CD4-positive, alpha-beta T cell (primary cell): ENCODE measurements around the gene TMEM244. TPM values are rescaled to one million over a fixed set of nuclear protein-coding genes. Genes with fewer than 3 reads are reported as not detected.
"Not testable (repeated sequence)": the region's sequence is repeated elsewhere in the genome, so short reads cannot be mapped to it uniquely, and the experiment has no call there.

Source experiments
- ATAC-seq: fragments of 200-7000 bp; cut with Tn5 transposase; one replicate; pipeline ENCODE4 v1.10.0; 2022; ENCODE audit warnings: mild to moderate bottlenecking; ENCODE audit not compliant: poor library complexity
- CTCF ChIA-PET: fragments of 350-600 bp; sonication (Branson Sonifier 250); formaldehyde crosslinking; loops from one replicate; lab custom pipeline; 2021; ENCODE audit warnings: antibody characterized with exemption, inconsistent platforms; lab: Charles Lee
- POLR2A ChIA-PET: fragments of 350-600 bp; sonication (Branson Sonifier 250); formaldehyde crosslinking; loops from one replicate; lab custom pipeline; 2021; ENCODE audit warnings: antibody characterized with exemption, inconsistent platforms; lab: Charles Lee
- DNase-seq, 14 experiments: peaks; one replicate each; pipeline ENCODE4 v3.0.0-alpha.2; 2013 to 2020; ENCODE audit warnings: mixed read lengths in 2 of 14
- H3K27ac ChIP-seq, 2 donors: one replicate each; pipeline versions ENCODE4 v1.5.1 to v1.7.0; 2013; ENCODE audit warnings: low read length in 2 of 2, low read depth in 1 of 2, mild to moderate bottlenecking in 1 of 2
- H3K27me3 ChIP-seq, 2 experiments: 1 replicate in 1 of 2; 2 replicates in 1 of 2; pipeline versions ENCODE4 v1.6.1 to v1.7.0; 2013; ENCODE audit warnings: low read length in 2 of 2, control low read depth in 1 of 2, mild to moderate bottlenecking in 1 of 2, moderate library complexity in 1 of 2; ENCODE audit not compliant: insufficient read depth in 2 of 2, control insufficient read depth in 1 of 2
- H3K36me3 ChIP-seq: one replicate; pipeline ENCODE4 v1.6.1; 2013; ENCODE audit warnings: low read length, control low read depth; ENCODE audit not compliant: insufficient read depth
- H3K4me1 ChIP-seq: one replicate; pipeline ENCODE4 v1.6.1; 2013; ENCODE audit warnings: low read length, control low read depth; ENCODE audit not compliant: insufficient read depth
- H3K4me3 ChIP-seq: one replicate; pipeline ENCODE4 v1.5.1; 2013; ENCODE audit warnings: mild to moderate bottlenecking, low read length, moderate library complexity
- H3K9me3 ChIP-seq, 2 experiments: 1 replicate in 1 of 2; 2 replicates in 1 of 2; pipeline versions ENCODE4 v1.6.1 to v1.7.0; 2013; ENCODE audit warnings: low read length in 2 of 2, mild to moderate bottlenecking in 2 of 2, control low read depth in 1 of 2, moderate library complexity in 1 of 2; ENCODE audit not compliant: control insufficient read depth in 1 of 2, insufficient read depth in 1 of 2
- H3K27ac Mint-ChIP-seq: one replicate; pipeline ENCODE4 v1.8.0; 2020; ENCODE audit warnings: mixed read lengths
- H3K27me3 Mint-ChIP-seq: one replicate; pipeline ENCODE4 v1.8.0; 2021; ENCODE audit warnings: mixed read lengths
- H3K36me3 Mint-ChIP-seq: one replicate; pipeline ENCODE4 v1.8.0; 2021; ENCODE audit warnings: low read depth, mixed read lengths
- H3K4me1 Mint-ChIP-seq: one replicate; pipeline ENCODE4 v1.8.0; 2021; ENCODE audit warnings: low read depth, mixed read lengths
- H3K4me3 Mint-ChIP-seq: one replicate; pipeline ENCODE4 v1.8.0; 2020; ENCODE audit warnings: mild to moderate bottlenecking, mixed read lengths
- H3K9me3 Mint-ChIP-seq: one replicate; pipeline ENCODE4 v1.8.0; 2020; ENCODE audit warnings: mixed read lengths
- CTCF ChIP-seq: fragments of 200-600 bp; IDR thresholded peaks from one replicate; pipeline ENCODE4 v1.8.0; 2022; ENCODE audit warnings: antibody characterized with exemption, mild to moderate bottlenecking
- intact Hi-C, 2 experiments: fragments of 100-400 bp; cut with DNase I in 1 of 2; cut with micrococcal nuclease in 1 of 2; formaldehyde crosslinking; loops; one replicate each; pipeline versions ENCODE4 v1.15.1 to v1.9.0; 2023 to 2025; cut with DNase I, micrococcal nuclease
- total RNA-seq, 174 experiments: library from RNA in 2 of 174; stranded (reverse) in 2 of 174; gene quantifications; one replicate each; pipeline ENCODE4 v1.2.3 and lab custom pipeline; 2021 to 2026

The TMEM244 gene
- total RNA-seq, 2 experiments from 2014 or later: not detected

GRCh38 chr6:129842137-129842536 lies 19.0 kb downstream of the TMEM244 start:
- H3K27ac ChIP-seq: no peak overlapping the region
- H3K36me3 ChIP-seq: no peaks in the 10 kb centered on the region
- Mint-ChIP-seq H3K4me1 (no peaks in the 10 kb centered on the region), H3K9me3 (peaks cover 3% of the 10 kb centered on the region), H3K27me3 (peaks cover 4% of the 10 kb centered on the region), H3K4me3 (no peak overlapping the region), H3K27ac (no peak overlapping the region), H3K36me3 (no peaks in the 10 kb centered on the region)
- H3K4me1 ChIP-seq: no peaks in the 10 kb centered on the region
- TF ChIP-seq CTCF: no peak
- ATAC-seq: no peak
- H3K4me3 ChIP-seq: no peak overlapping the region
- H3K9me3 ChIP-seq: no peaks in the 10 kb centered on the region
- ChIA-PET POLR2A (no interaction called here), CTCF (no interaction called here)
- DNase-seq: no peak
- intact Hi-C loops: no loop called here
- no peaks in the 10 kb centered on the region for H3K27me3 ChIP-seq

GRCh38 chr6:129839562-129839961 lies 21.6 kb downstream of the TMEM244 start:
- H3K4me3 Mint-ChIP-seq, ATAC-seq, intact Hi-C loops, H3K36me3 Mint-ChIP-seq, H3K4me1 Mint-ChIP-seq, H3K4me1 ChIP-seq, H3K27me3 ChIP-seq, H3K4me3 ChIP-seq, H3K27ac ChIP-seq, H3K27me3 Mint-ChIP-seq, CTCF ChIA-PET, DNase-seq, H3K9me3 ChIP-seq, POLR2A ChIA-PET, H3K36me3 ChIP-seq, H3K27ac Mint-ChIP-seq, H3K9me3 Mint-ChIP-seq: not testable (repeated sequence)

- DNase-seq (no peak), ATAC-seq (no peak)
- Mint-ChIP-seq H3K4me1 (no peaks in the 10 kb centered on the region), H3K4me3 (no peak overlapping the region), H3K27me3 (peaks cover 4% of the 10 kb centered on the region), H3K36me3 (no peaks in the 10 kb centered on the region), H3K9me3 (peaks cover 3% of the 10 kb centered on the region), H3K27ac (no peak overlapping the region)
- CTCF ChIA-PET: no interaction called here
- intact Hi-C loops: no loop called here
- H3K27ac ChIP-seq: no peak overlapping the region
- no peak overlapping the region for H3K4me3 ChIP-seq
- POLR2A ChIA-PET: no interaction called here
- no peaks in the 10 kb centered on the region for H3K9me3 ChIP-seq
- H3K4me1 ChIP-seq: no peaks in the 10 kb centered on the region
- no peaks in the 10 kb centered on the region for H3K27me3 ChIP-seq
- H3K36me3 ChIP-seq: no peaks in the 10 kb centered on the region
- TF ChIP-seq CTCF: no peak
These were observed 25.4 kb downstream of the TMEM244 start for GRCh38 chr6:129835691-129836090.

GRCh38 chr6:129832299-129832698 lies 28.8 kb downstream of the TMEM244 start:
- no peaks in the 10 kb centered on the region for H3K27me3 ChIP-seq
- H3K4me1 Mint-ChIP-seq: no peaks in the 10 kb centered on the region
- no peaks in the 10 kb centered on the region for H3K36me3 ChIP-seq
- no peak for DNase-seq
- no peak overlapping the region for H3K4me3 ChIP-seq
- H3K27me3 Mint-ChIP-seq: no peaks in the 10 kb centered on the region
- CTCF ChIA-PET: interaction anchor here (1.2 kb wide), 1 partner anchor 315 kb away, joined by 3 read pairs; no protein-coding TSS in a partner anchor
- H3K27ac Mint-ChIP-seq: no peak overlapping the region
- H3K9me3 ChIP-seq: no peaks in the 10 kb centered on the region
- no peak overlapping the region for H3K27ac ChIP-seq
- no peaks in the 10 kb centered on the region for H3K4me1 ChIP-seq
- H3K4me3 Mint-ChIP-seq: no peak overlapping the region
- POLR2A ChIA-PET: no interaction called here
- intact Hi-C loops: no loop called here
- ATAC-seq: no peak
- H3K36me3 Mint-ChIP-seq: no peaks in the 10 kb centered on the region
- TF ChIP-seq CTCF: no peak
- no peaks in the 10 kb centered on the region for H3K9me3 Mint-ChIP-seq
